Panc1 (cell line): ENCODE data around the gene LNPEP. TPM values are rescaled to one million over a fixed set of nuclear protein-coding genes. Genes with fewer than 3 reads are reported as not detected.

Experiments
- ATAC-seq: fragments of 200-7000 bp; cut with Tn5 transposase; 2 replicates; pipeline ENCODE4 v1.9.1; 2020; ENCODE audit warnings: mild to moderate bottlenecking, moderate library complexity
- BruUV-seq: library from RNA; stranded (reverse); fragments of 400-500 nt; replicated peaks from 2 replicates; lab custom pipeline; 2021; lab: Mats Ljungman, UMichigan
- CTCF ChIA-PET: fragments of 300-600 bp; sonication (Branson Sonifier 250); formaldehyde crosslinking; loops from one replicate; lab custom pipeline; 2022; ENCODE audit warnings: antibody characterized with exemption; lab: Charles Lee
- POLR2A ChIA-PET: fragments of 300-600 bp; sonication (Branson Sonifier 250); formaldehyde crosslinking; loops from one replicate; lab custom pipeline; 2022; ENCODE audit warnings: antibody characterized with exemption; lab: Charles Lee
- DNase-seq: peaks from one replicate; pipeline ENCODE4 v3.0.0-alpha.2; 2010; ENCODE audit warnings: low read depth, low spot score
- H3K27ac ChIP-seq: 2 replicates; pipeline ENCODE4 v1.5.1; 2011; ENCODE audit warnings: mild to moderate bottlenecking, low read length, inconsistent platforms
- H3K27me3 ChIP-seq: fragments of 200-500 bp; sonication (Bioruptor generic); 2 replicates; pipeline ENCODE4 v1.6.0; 2014; ENCODE audit warnings: low read length, inconsistent platforms; ENCODE audit not compliant: control insufficient read depth, insufficient read depth
- H3K36me3 ChIP-seq: fragments of 200-500 bp; sonication (Bioruptor generic); 2 replicates; pipeline ENCODE4 v1.5.1; 2014; ENCODE audit warnings: inconsistent platforms, mild to moderate bottlenecking, low read length, moderate library complexity; ENCODE audit not compliant: control insufficient read depth, insufficient read depth
- H3K4me1 ChIP-seq: 2 replicates; pipeline ENCODE4 v1.5.1; 2011; ENCODE audit warnings: inconsistent platforms, mild to moderate bottlenecking, low read length, moderate library complexity; ENCODE audit not compliant: control insufficient read depth, insufficient read depth
- H3K4me3 ChIP-seq, 2 experiments: 2 replicates each; pipeline ENCODE4 v1.5.1; 2011 to 2012; ENCODE audit warnings: low read depth in 2 of 2, low read length in 2 of 2, mild to moderate bottlenecking in 2 of 2, inconsistent platforms in 1 of 2, moderate library complexity in 1 of 2
- H3K9me3 ChIP-seq: fragments of 200-500 bp; sonication (Bioruptor generic); 2 replicates; pipeline ENCODE4 v1.5.1; 2014; ENCODE audit warnings: low read depth, mild to moderate bottlenecking, inconsistent platforms, low read length, moderate library complexity; ENCODE audit not compliant: control insufficient read depth, insufficient read depth
- CTCF ChIP-seq: fragments of 450-650 bp; IDR thresholded peaks from 2 replicates; pipeline ENCODE4 v1.5.1; 2017; ENCODE audit warnings: mild to moderate bottlenecking
- POLR2AphosphoS5 ChIP-seq: IDR thresholded peaks from 2 replicates; pipeline ENCODE4 v1.6.1; 2012; ENCODE audit warnings: mild to moderate bottlenecking, low read depth, low read length, moderate library complexity
- REST ChIP-seq, 2 experiments: IDR thresholded peaks; 2 replicates each; pipeline ENCODE4 v1.6.1; 2011 to 2012; ENCODE audit warnings: low read depth in 2 of 2, control low read depth in 1 of 2, low read length in 1 of 2, mild to moderate bottlenecking in 1 of 2, moderate library complexity in 1 of 2; ENCODE audit not compliant: insufficient read depth in 1 of 2
- SIN3A ChIP-seq: IDR thresholded peaks from 2 replicates; pipeline ENCODE4 v1.6.1; 2012; ENCODE audit warnings: low read depth, mild to moderate bottlenecking, low read length, moderate library complexity, borderline replicate concordance; ENCODE audit not compliant: insufficient read depth
- TCF7L2 ChIP-seq: IDR thresholded peaks from 2 replicates; pipeline ENCODE4 v1.6.1; 2011; ENCODE audit warnings: mild to moderate bottlenecking, low read depth, low read length, inconsistent platforms
- in situ Hi-C: cut with HindIII; loops from 2 replicates; pipeline ENCODE4 v1.10.0; 2016; ENCODE audit warnings: low sequenced_read_pairs, low pct_unique_long_range_greater_than_20kb
- intact Hi-C: fragments of 100-400 bp; cut with micrococcal nuclease; formaldehyde crosslinking; loops from one replicate; pipeline ENCODE4 v1.10.0; 2022; ENCODE audit not compliant: unreplicated experiment
- total RNA-seq: library from RNA; stranded (reverse); gene quantifications from one replicate; pipeline ENCODE4 v1.2.1, GENCODE V29; 2021; ENCODE audit not compliant: unreplicated experiment

Gene LNPEP
- total RNA-seq, 1 experiment from 2014 or later: 46.6 TPM

GRCh38 chr5:96952118-96952750 is 16.4 kb downstream of the LNPEP start:
- Histone ChIP-seq H3K9me3 (no peaks in the 10 kb centered on the region), H3K36me3 (no peaks in the 10 kb centered on the region), H3K4me3 (no peak overlapping the region), H3K27ac (no peak overlapping the region), H3K4me1 (peaks cover 3% of the 10 kb centered on the region; the same call in 1 of the 2 replicates), H3K27me3 (no peaks in the 10 kb centered on the region)
- in situ Hi-C loops (no loop called here), intact Hi-C loops (no loop called here)
- no peak for ATAC-seq
- POLR2A ChIA-PET: no interaction called here
- no TSS peak for BruUV-seq
- CTCF ChIA-PET: interaction anchor here (0.9 kb wide), 1 partner anchor 12 kb away, joined by 3 read pairs; no protein-coding TSS in a partner anchor
- TF ChIP-seq POLR2AphosphoS5 (no peak), REST (IDR thresholded peaks at IDR 0.05; ENCODE audit: insufficient read depth in 1 of 2, low read depth in 2 of 2, low read length in 1 of 2) (no peak), CTCF (no peak), TCF7L2 (no peak), SIN3A (no peak)
- no peak for DNase-seq

- ATAC-seq (no peak), DNase-seq (no peak)
- ChIA-PET POLR2A (no interaction called here), CTCF (interaction anchor here (0.9 kb wide), 1 partner anchor 13 kb away, joined by 3 read pairs; no protein-coding TSS in a partner anchor)
- Histone ChIP-seq H3K4me3 (no peak overlapping the region), H3K4me1 (peaks cover 3% of the 10 kb centered on the region; the same call in 1 of the 2 replicates), H3K27ac (no peak overlapping the region), H3K36me3 (no peaks in the 10 kb centered on the region), H3K9me3 (no peaks in the 10 kb centered on the region), H3K27me3 (no peaks in the 10 kb centered on the region)
- BruUV-seq: no TSS peak
- intact Hi-C loops (no loop called here), in situ Hi-C loops (no loop called here)
- no peak for TF ChIP-seq SIN3A
- TF ChIP-seq REST (IDR thresholded peaks at IDR 0.05; ENCODE audit: insufficient read depth in 1 of 2, low read depth in 2 of 2, low read length in 1 of 2): no peak
- no peak for TF ChIP-seq TCF7L2
- TF ChIP-seq CTCF: no peak
- no peak for TF ChIP-seq POLR2AphosphoS5
These were observed 17.3 kb downstream of the LNPEP start for GRCh38 chr5:96952974-96953730.
